ENCODE results near the gene EMC7. TPM values are rescaled to one million over a fixed set of nuclear protein-coding genes. Genes with fewer than 3 reads are reported as not detected.
A peak's percentile ranks its signal among the peaks of the same experiment; 100 is the strongest.

EMC7 gene
- total RNA-seq, result 10 to 100 TPM; 36.7 to 44.5 TPM
- 52.0 TPM for polyA plus RNA-seq (2013, experiment 1 of 2)
- polyA plus RNA-seq (2013, experiment 2 of 2), result 44.4 TPM
- long read RNA-seq, experiment 1, transcript EMC7-201 (5 exons, 1,155 nt), result major isoform, 21 of 22 reads
- long read RNA-seq, experiment 1, partial matches to known transcripts, result 0 of 22 reads
- long read RNA-seq, experiment 1, other reads (novel, unspliced or antisense), result 0 of 22 reads
- long read RNA-seq, experiment 2, transcript EMC7-201 (5 exons, 1,155 nt), result major isoform, 70 of 73 reads
- long read RNA-seq, experiment 2, partial matches to known transcripts, result 1 of 73 reads
- long read RNA-seq, experiment 2, other reads (novel, unspliced or antisense), result 1 of 73 reads
- long read RNA-seq, experiment 3, transcript EMC7-201 (5 exons, 1,155 nt), result major isoform, 82 of 85 reads
- long read RNA-seq, experiment 3, partial matches to known transcripts, result 0 of 85 reads
- long read RNA-seq, experiment 3, other reads (novel, unspliced or antisense), result 1 of 85 reads
- long read RNA-seq, experiment 4, transcript EMC7-201 (5 exons, 1,155 nt), result major isoform, 148 of 158 reads
- long read RNA-seq, experiment 4, partial matches to known transcripts, result 2 of 158 reads
- long read RNA-seq, experiment 4, other reads (novel, unspliced or antisense), result 5 of 158 reads

DNA sequence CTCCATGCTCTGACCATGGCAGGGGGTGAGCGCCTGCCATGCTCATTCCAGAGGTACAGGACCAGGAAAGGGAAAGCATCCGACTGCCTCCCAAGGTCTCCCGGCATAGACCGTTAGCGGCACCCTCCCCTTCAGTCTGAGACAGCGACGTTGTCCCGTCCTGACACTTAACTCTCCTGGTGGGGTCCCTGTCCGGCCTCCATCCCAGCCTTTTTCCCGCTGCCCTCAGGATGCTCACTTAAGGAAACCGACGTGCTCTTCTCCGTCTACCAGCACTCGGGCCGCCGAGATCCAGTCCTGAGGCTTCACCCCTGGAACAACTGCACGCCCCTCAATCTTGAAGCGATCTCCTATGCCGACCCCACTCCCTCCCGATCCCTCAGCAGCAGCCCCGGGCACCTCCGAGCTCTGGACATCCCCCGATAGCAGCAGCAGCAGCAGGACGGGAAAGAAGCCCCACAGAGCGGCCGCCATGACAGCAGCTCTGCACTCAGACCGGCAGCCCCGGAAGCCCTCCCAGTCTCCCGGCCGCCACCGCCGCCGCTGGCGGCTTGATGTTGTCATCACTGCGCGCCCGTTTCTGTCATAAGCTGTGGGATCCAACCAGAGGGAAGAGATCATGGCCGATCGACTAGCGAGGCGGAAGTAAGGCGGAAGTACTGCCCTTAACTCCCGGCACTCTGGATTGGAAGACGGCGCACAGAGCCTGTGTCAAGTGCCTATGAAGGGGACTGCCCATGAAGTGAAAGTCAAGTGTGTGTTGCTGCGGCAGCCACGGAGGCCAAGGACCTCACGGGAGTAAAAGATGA is at the start of gene EMC7, which contains the start of gene PGBD4:
TSS of gene EMC7 (minus strand) at position 497 of the 809 bp plus-strand sequence. CDS start at position 474, 23 bp downstream.
TSS of gene PGBD4 (plus strand) at position 718 of the 809 bp plus-strand sequence. CDS start 449 bp downstream, outside the sequence.
- Mint-ChIP-seq H3K9me3 (no peaks in the 10 kb centered on the region), H3K4me3 (peak within 1 kb of the TSS; percentile 100), H3K36me3 (ENCODE audit: low read depth) (peaks cover 4% of the 10 kb centered on the region), H3K4me1 (peaks cover 12% of the 10 kb centered on the region), H3K27me3 (ENCODE audit: insufficient read depth) (no peaks in the 10 kb centered on the region), H3K27ac (peak within 1 kb of the TSS; percentile 100)
- DNase-seq, result peak; percentile 99
- 0% methylated on average over 24 to 48 of the region's 48 CpGs for WGBS, 2 experiments (ENCODE audit: insufficient coverage in 1 of 2, insufficient read length in 1 of 2)
- H3K4me3 ChIP-seq (ENCODE audit: low read length), result peak within 1 kb of the TSS; percentile 97
- H3K36me3 ChIP-seq (ENCODE audit: control insufficient read depth, insufficient read depth, low read length), result no peaks in the 10 kb centered on the region
- H3K27ac ChIP-seq (ENCODE audit: low read depth, low read length), result peak within 1 kb of the TSS; percentile 83
- no peaks in the 10 kb centered on the region for H3K9me3 ChIP-seq (ENCODE audit: control insufficient read depth, low read length)
- no peaks in the 10 kb centered on the region for H3K27me3 ChIP-seq (ENCODE audit: control insufficient read depth, insufficient read depth, low read length, poor library complexity, severe bottlenecking)
- peak within 1 kb of the TSS; percentile 91 for H3K9ac ChIP-seq (ENCODE audit: extremely low read depth, low read length, poor library complexity, severe bottlenecking)
- no peaks in the 10 kb centered on the region for H3K4me1 ChIP-seq (ENCODE audit: control insufficient read depth, insufficient read depth, low read length)
- TF ChIP-seq CTCF (conservative IDR thresholded peaks at IDR 0.05), result no peak

- H3K27ac Mint-ChIP-seq, result no peak overlapping the region
Observed at GRCh38 chr15:34147371-34148140, 45.9 kb upstream of the EMC7 start.

More at GRCh38 chr15:34147371-34148140, 45.9 kb upstream of the EMC7 start:
- TF ChIP-seq CTCF (conservative IDR thresholded peaks at IDR 0.05), result no peak
- Histone ChIP-seq H3K4me1 (ENCODE audit: control insufficient read depth, insufficient read depth, low read length) (no peaks in the 10 kb centered on the region), H3K36me3 (ENCODE audit: control insufficient read depth, insufficient read depth, low read length) (peaks cover 68% of the 10 kb centered on the region), H3K27ac (ENCODE audit: low read depth, low read length) (no peak overlapping the region), H3K9me3 (ENCODE audit: control insufficient read depth, low read length) (no peaks in the 10 kb centered on the region), H3K9ac (ENCODE audit: extremely low read depth, low read length, poor library complexity, severe bottlenecking) (no peak overlapping the region), H3K4me3 (ENCODE audit: low read length) (no peak overlapping the region), H3K27me3 (ENCODE audit: control insufficient read depth, insufficient read depth, low read length, poor library complexity, severe bottlenecking) (no peaks in the 10 kb centered on the region)
- Mint-ChIP-seq H3K27me3 (ENCODE audit: insufficient read depth) (no peaks in the 10 kb centered on the region), H3K4me1 (no peaks in the 10 kb centered on the region), H3K9me3 (no peaks in the 10 kb centered on the region), H3K4me3 (no peak overlapping the region), H3K36me3 (ENCODE audit: low read depth) (peaks cover 63% of the 10 kb centered on the region)
- DNase-seq, result no peak
- WGBS, 2 experiments (ENCODE audit: insufficient coverage in 1 of 2, insufficient read length in 1 of 2), result 67 to 83% methylated on average over 3 to 6 of the region's 6 CpGs

All from endodermal cell (in vitro differentiated cells).